BJ (cell line): ENCODE data around the gene CHCHD6. TPM values are rescaled to one million over a fixed set of nuclear protein-coding genes. Genes with fewer than 3 reads are reported as not detected.

Experiments used
- CTCF ChIA-PET: fragments of 350-600 bp; formaldehyde crosslinking; extraction: SDS; loops from one replicate; lab custom pipeline; 2021; ENCODE audit warnings: antibody characterized with exemption, inconsistent platforms; lab: Yijun Ruan, JAX
- POLR2A ChIA-PET: fragments of 300-600 bp; sonication (Branson Sonifier 250); formaldehyde crosslinking; extraction: SDS; loops from one replicate; lab custom pipeline; 2021; ENCODE audit warnings: antibody characterized with exemption; lab: Charles Lee
- DNase-seq: peaks from one replicate; pipeline ENCODE4 v3.0.0-alpha.2; 2011; ENCODE audit warnings: low read depth
- H3K27me3 ChIP-seq: 2 replicates; pipeline ENCODE4 v1.6.0; 2011; ENCODE audit warnings: low read length; ENCODE audit not compliant: control insufficient read depth, insufficient read depth
- H3K36me3 ChIP-seq: 2 replicates; pipeline ENCODE4 v1.5.1; 2011; ENCODE audit warnings: low read length; ENCODE audit not compliant: control insufficient read depth, insufficient read depth
- H3K4me3 ChIP-seq: 2 replicates; pipeline ENCODE4 v1.5.1; 2011; ENCODE audit warnings: low read depth, mild to moderate bottlenecking, control low read depth, low read length
- CTCF ChIP-seq: IDR thresholded peaks from 2 replicates; pipeline ENCODE4 v1.5.1; 2011; ENCODE audit warnings: low read depth, mild to moderate bottlenecking, control low read depth, inconsistent platforms, low read length, moderate library complexity; ENCODE audit not compliant: insufficient read depth
- polyA plus RNA-seq: library from polyadenylated mRNA; depleted of rRNA; stranded (reverse); fragments of >200 nt; gene quantifications from 2 replicates; pipeline ENCODE4 v1.2.3, GENCODE V29; 2011

CHCHD6 gene
- polyA plus RNA-seq, 1 experiment: 23.7 TPM

DNA sequence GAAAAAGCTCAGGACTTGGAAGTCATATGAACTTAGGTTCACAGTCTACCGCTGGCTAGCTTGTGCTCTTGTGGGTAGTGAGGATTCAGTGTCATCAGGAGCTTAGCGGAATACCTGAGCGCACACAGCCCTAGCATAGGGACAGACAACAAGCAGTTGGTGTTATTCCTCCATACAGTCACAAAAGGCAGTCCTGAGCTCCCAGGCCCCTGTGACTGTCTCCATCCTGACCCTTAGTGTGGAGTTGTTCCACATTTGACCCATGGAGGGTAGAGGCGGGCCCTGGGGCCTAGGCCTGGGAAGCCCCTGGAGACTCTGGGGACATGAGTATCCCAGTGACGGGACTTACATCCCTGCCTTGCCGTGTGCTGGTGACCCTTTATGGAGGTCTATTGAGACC is 147.3 kb downstream of the CHCHD6 start:
- ChIA-PET CTCF (interaction anchor here (0.8 to 1.0 kb wide), 2 partner anchors 32 to 70 kb away, joined by 3 read pairs; no protein-coding TSS in a partner anchor), POLR2A (no interaction called here)
- no peak for DNase-seq
- no peak overlapping the region for H3K4me3 ChIP-seq
- no peak for TF ChIP-seq CTCF
- no peaks in the 10 kb centered on the region for H3K27me3 ChIP-seq
- no peaks in the 10 kb centered on the region for H3K36me3 ChIP-seq

- POLR2A ChIA-PET: interaction anchor here (0.6 kb wide), 1 partner anchor 61 kb away, joined by 15 read pairs; no protein-coding TSS in a partner anchor
- Histone ChIP-seq H3K36me3 (no peaks in the 10 kb centered on the region), H3K27me3 (no peaks in the 10 kb centered on the region), H3K4me3 (no peak overlapping the region)
- CTCF ChIA-PET: interaction anchor here (0.7 to 1.0 kb wide), 2 partner anchors 41 to 70 kb away, joined by 3 read pairs; no protein-coding TSS in a partner anchor
- DNase-seq: no peak
- no peak for TF ChIP-seq CTCF
Measured at GRCh38 chr3:126851934-126852333, 147.9 kb downstream of the CHCHD6 start.

DNA sequence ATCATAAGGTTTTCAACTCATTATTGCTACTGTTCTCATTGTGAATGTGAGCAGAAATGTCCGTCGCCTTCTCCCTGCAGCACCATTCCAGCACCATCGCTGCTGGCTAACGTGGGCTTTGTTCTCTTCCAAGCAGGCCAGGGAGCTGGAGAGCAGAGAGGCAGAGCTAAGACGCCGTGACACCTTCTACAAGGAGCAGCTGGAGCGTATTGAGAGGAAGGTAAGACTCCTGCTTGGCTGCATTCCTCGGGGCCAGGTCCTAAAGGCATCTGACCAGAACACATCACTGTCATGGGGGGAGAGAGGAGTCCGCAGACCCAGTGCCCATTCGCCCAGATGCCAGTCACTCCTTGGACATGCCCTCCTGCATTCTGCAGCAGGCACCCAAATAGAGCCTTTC is 148.5 kb downstream of the CHCHD6 start:
- Histone ChIP-seq H3K4me3 (no peak overlapping the region), H3K27me3 (no peaks in the 10 kb centered on the region), H3K36me3 (no peaks in the 10 kb centered on the region)
- POLR2A ChIA-PET: interaction anchor here (0.6 kb wide), 1 partner anchor 61 kb away, joined by 15 read pairs; no protein-coding TSS in a partner anchor
- DNase-seq: no peak
- CTCF ChIA-PET: interaction anchor here (0.7 to 1.1 kb wide), 2 partner anchors 40 to 129 kb away, joined by 3 to 5 read pairs; no protein-coding TSS in a partner anchor
- TF ChIP-seq CTCF: no peak

DNA sequence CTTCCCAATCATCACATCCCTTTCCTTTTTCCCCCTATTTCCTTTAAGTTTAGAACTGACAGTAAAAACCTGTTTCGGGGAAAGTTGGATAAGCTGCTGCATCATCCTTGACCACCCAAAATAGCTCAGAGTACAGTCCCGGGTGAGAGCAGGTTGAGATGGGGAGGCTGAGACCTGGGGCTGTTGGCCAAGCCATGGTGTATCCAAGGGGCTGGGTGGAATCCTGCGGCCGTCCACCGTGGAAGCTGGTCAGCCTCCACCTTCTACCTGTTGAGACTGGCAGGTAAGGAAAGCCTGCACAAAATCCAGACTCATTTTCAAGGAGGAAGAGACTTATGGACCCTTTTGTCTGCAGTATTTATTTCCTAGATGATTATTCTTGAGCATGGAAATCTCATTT is 150.6 kb downstream of the CHCHD6 start:
- no peak for DNase-seq
- POLR2A ChIA-PET: no interaction called here
- Histone ChIP-seq H3K4me3 (no peak overlapping the region), H3K27me3 (no peaks in the 10 kb centered on the region), H3K36me3 (no peaks in the 10 kb centered on the region)
- CTCF ChIA-PET: no interaction called here
- TF ChIP-seq CTCF: no peak

DNA sequence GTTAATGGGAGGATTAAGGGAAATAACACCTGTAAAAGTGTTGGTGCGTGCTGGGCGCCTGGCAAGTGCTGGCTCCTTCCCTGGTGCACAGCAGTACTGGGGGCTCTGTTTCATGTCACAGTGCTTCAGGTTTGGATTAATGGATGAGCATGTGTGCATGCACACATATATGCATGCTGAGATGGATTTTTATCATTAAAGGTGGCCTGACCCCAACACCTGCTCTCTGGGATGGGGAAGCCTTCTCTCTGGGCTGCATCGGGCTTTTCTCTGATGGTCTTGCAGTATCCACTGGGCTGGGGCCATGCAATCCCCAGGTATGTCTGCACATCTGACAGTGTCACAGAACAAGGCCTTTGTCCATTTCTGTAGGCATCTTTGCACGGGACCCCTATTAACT is 151.3 kb downstream of the CHCHD6 start:
- Histone ChIP-seq H3K36me3 (no peaks in the 10 kb centered on the region), H3K4me3 (no peak overlapping the region), H3K27me3 (no peaks in the 10 kb centered on the region)
- DNase-seq: no peak
- CTCF ChIA-PET: no interaction called here
- POLR2A ChIA-PET: no interaction called here
- TF ChIP-seq CTCF: no peak
